GM12878 (cell line): ENCODE data around the gene KLHL36. TPM values are rescaled to one million over a fixed set of nuclear protein-coding genes. Genes with fewer than 3 reads are reported as not detected.

ENCODE experiments used
- ATAC-seq: fragments of 200-7000 bp; cut with Tn5 transposase; 3 replicates; pipeline ENCODE4 v1.9.1; 2020; ENCODE audit warnings: mild to moderate bottlenecking, moderate library complexity
- BruUV-seq: library from RNA; stranded (reverse); fragments of 400-500 nt; replicated peaks from 2 replicates; lab custom pipeline; 2021; lab: Mats Ljungman, UMichigan
- CTCF ChIA-PET: fragments of 300-600 bp; sonication (Branson Sonifier 250); formaldehyde crosslinking; extraction: SDS; loops from one replicate; lab custom pipeline; 2021; ENCODE audit warnings: inconsistent platforms; lab: Yijun Ruan, JAX
- POLR2A ChIA-PET: fragments of 350-600 bp; formaldehyde crosslinking; extraction: SDS; loops from one replicate; lab custom pipeline; 2021; ENCODE audit warnings: inconsistent platforms; lab: Charles Lee
- RAD21 ChIA-PET: fragments of 300-600 bp; sonication (Branson Sonifier 250); formaldehyde crosslinking; loops from one replicate; lab custom pipeline; 2023; ENCODE audit warnings: antibody characterized with exemption; ENCODE audit not compliant: unreplicated experiment; lab: Charles Lee
- SMC1A ChIA-PET: fragments of 300-600 bp; sonication (Branson Sonifier 250); formaldehyde crosslinking; loops from one replicate; lab custom pipeline; 2023; ENCODE audit not compliant: unreplicated experiment, uncharacterized antibody; lab: Charles Lee
- DNase-seq: peaks from one replicate; pipeline ENCODE4 v3.0.0-alpha.2; 2011; ENCODE audit warnings: low read depth, low spot score
- FAIRE-seq: peaks from 3 replicates; lab custom pipeline; 2011; peaks lifted over from hg19 to GRCh38; lab: Jason Lieb, UNC
- H2AFZ ChIP-seq: 2 replicates; pipeline ENCODE4 v1.6.0; 2011; ENCODE audit warnings: low read depth, low read length, control low read depth; ENCODE audit not compliant: control insufficient read depth
- H3K27ac ChIP-seq: 2 replicates; pipeline ENCODE4 v1.5.1; 2011; ENCODE audit warnings: control low read depth; ENCODE audit not compliant: control insufficient read depth, insufficient read depth
- H3K27me3 ChIP-seq, 2 experiments: replicated peaks in 1 of 2; 2 replicates each; pipeline versions ENCODE4 v1.6.0 to v1.6.1; 2011; ENCODE audit warnings: low read length in 1 of 2; ENCODE audit not compliant: control insufficient read depth in 2 of 2, insufficient read depth in 2 of 2
- H3K36me3 ChIP-seq, 2 experiments: 2 replicates each; pipeline ENCODE4 v1.5.1; 2011; ENCODE audit warnings: low read length in 1 of 2; ENCODE audit not compliant: control insufficient read depth in 2 of 2, insufficient read depth in 2 of 2
- H3K4me1 ChIP-seq: 2 replicates; pipeline ENCODE4 v1.6.1; 2011; ENCODE audit warnings: mild to moderate bottlenecking, low read length, moderate library complexity, mixed read lengths; ENCODE audit not compliant: control insufficient read depth, insufficient read depth
- H3K4me2 ChIP-seq: 2 replicates; pipeline ENCODE4 v1.6.0; 2011; ENCODE audit warnings: control low read depth; ENCODE audit not compliant: control insufficient read depth, insufficient read depth
- H3K4me3 ChIP-seq: fragments of 200-600 bp; sonication (generic); 2 replicates; pipeline ENCODE4 v1.5.1; 2016
- H3K79me2 ChIP-seq: 2 replicates; pipeline ENCODE4 v1.6.0; 2011; ENCODE audit warnings: low read length; ENCODE audit not compliant: control insufficient read depth, insufficient read depth
- H3K9ac ChIP-seq: 2 replicates; pipeline ENCODE4 v1.8.0; 2011; ENCODE audit warnings: low read length, control low read depth, mixed read lengths; ENCODE audit not compliant: control insufficient read depth, insufficient read depth
- H3K9me3 ChIP-seq: replicated peaks from 3 replicates; pipeline ENCODE4 v1.5.1; 2011; ENCODE audit warnings: mild to moderate bottlenecking, low read length; ENCODE audit not compliant: control insufficient read depth, insufficient read depth
- H4K20me1 ChIP-seq: 2 replicates; pipeline ENCODE4 v1.6.0; 2011; ENCODE audit not compliant: control insufficient read depth, insufficient read depth
- BMI1 ChIP-seq: fragments of 450-650 bp; IDR thresholded peaks from 2 replicates; pipeline ENCODE4 v1.6.1; 2016; ENCODE audit warnings: mild to moderate bottlenecking, moderate library complexity, borderline replicate concordance
- CEBPB ChIP-seq, 2 experiments: fragments of 150-350 bp in 1 of 2; IDR thresholded peaks; 2 replicates each; pipeline ENCODE4 v1.6.1; 2012 to 2014; ENCODE audit warnings: low read depth in 2 of 2, low read length in 2 of 2, borderline replicate concordance in 1 of 2, inconsistent platforms in 1 of 2
- IRF3 ChIP-seq: fragments of 450-650 bp; IDR thresholded peaks from 2 replicates; pipeline ENCODE4 v1.6.1; 2014; ENCODE audit warnings: mild to moderate bottlenecking
- KLF5 ChIP-seq: fragments of 450-650 bp; IDR thresholded peaks from 2 replicates; pipeline ENCODE4 v1.6.1; 2014; ENCODE audit warnings: mild to moderate bottlenecking; ENCODE audit not compliant: partially characterized antibody
- NFIC ChIP-seq: IDR thresholded peaks from 2 replicates; pipeline ENCODE4 v1.6.1; 2012; ENCODE audit warnings: low read depth, mild to moderate bottlenecking, inconsistent platforms, low read length, moderate library complexity
- RAD21 ChIP-seq: IDR thresholded peaks from 2 replicates; pipeline ENCODE4 v1.6.1; 2011; ENCODE audit warnings: mild to moderate bottlenecking, low read depth, low read length, moderate library complexity; ENCODE audit not compliant: insufficient read depth
- RBBP5 ChIP-seq: fragments of 200-600 bp; sonication (generic); conservative IDR thresholded peaks from 2 replicates; pipeline ENCODE4 v1.6.1; 2016
- SKIL ChIP-seq: fragments of 450-650 bp; IDR thresholded peaks from 2 replicates; pipeline ENCODE4 v1.6.1; 2017; ENCODE audit warnings: mild to moderate bottlenecking, low read depth, inconsistent platforms; ENCODE audit not compliant: poor library complexity, severe bottlenecking
- SP1 ChIP-seq: IDR thresholded peaks from one replicate; pipeline ENCODE4 v1.6.1; 2011; ENCODE audit warnings: low read depth, low read length
- SPI1 ChIP-seq: IDR thresholded peaks from 2 replicates; pipeline ENCODE4 v1.6.1; 2011; ENCODE audit warnings: low read depth, mild to moderate bottlenecking, low read length, moderate library complexity, borderline replicate concordance; ENCODE audit not compliant: insufficient read depth
- SUZ12 ChIP-seq: fragments of 200-600 bp; sonication (generic); IDR thresholded peaks from one replicate; pipeline ENCODE4 v1.6.1; 2018; ENCODE audit warnings: antibody characterized with exemption, mild to moderate bottlenecking; ENCODE audit not compliant: unreplicated experiment
- WRNIP1 ChIP-seq: IDR thresholded peaks from 2 replicates; pipeline ENCODE4 v1.6.1; 2011; ENCODE audit warnings: low read depth, low read length, improper control_type of control experiment, borderline replicate concordance
- ZBED1 ChIP-seq: IDR thresholded peaks from 2 replicates; pipeline ENCODE4 v1.6.1; 2016; ENCODE audit warnings: borderline replicate concordance
- WGBS: methylation state at CpG from one replicate; pipeline ENCODE4 v1.1.6; 2016; ENCODE audit warnings: low lambda C conversion rate; ENCODE audit not compliant: insufficient replicate concordance, insufficient coverage; ENCODE audit errors: missing lambda C conversion rate; 5-methylcytosine and 5-hydroxymethylcytosine counted together
- in situ Hi-C: fragments of 300-500 bp; cut with MboI; formaldehyde crosslinking; loops from 9 replicates; pipeline ENCODE4 v1.14.3; 2018; ENCODE audit warnings: mixed read lengths
- intact Hi-C: fragments of 100-400 bp; cut with micrococcal nuclease; formaldehyde crosslinking; loops from one replicate; pipeline ENCODE4 v1.14.2; 2022; ENCODE audit not compliant: unreplicated experiment
- polyA plus RNA-seq, 11 experiments: library from polyadenylated mRNA; depleted of rRNA in 4 of 11; unstranded in 6 of 11; stranded (reverse) in 5 of 11; fragments of >200 nt; fragmentation: Nextera tagmentation in 4 of 11; fragmentation: Illumina TruSeq in 1 of 11; extraction: Ambion mirVana in 4 of 11; extraction: Trizol in 1 of 11; gene quantifications; 1 replicate in 1 of 11; 2 replicates in 10 of 11; pipeline versions ENCODE4 v1.2.1 to v1.2.3, GENCODE V29; 2011 to 2016; ENCODE audit warnings: inconsistent platforms in 2 of 11, missing spikeins in 2 of 11, low read depth in 1 of 11
- total RNA-seq, 4 experiments: library from RNA; depleted of rRNA in 3 of 4; stranded (reverse); fragments of >200 nt in 3 of 4; fragmentation: Illumina TruSeq in 1 of 4; extraction: Trizol in 1 of 4; gene quantifications; 2 replicates each; pipeline versions ENCODE4 v1.2.1 to v1.2.3, GENCODE V29; 2013 to 2021

KLHL36 gene
- total and polyA plus RNA-seq, 10 of the 15 experiments (the other 5 are each of a cell fraction or from before 2014, with no cell fraction given), result 2.6 to 45.3 (median 16.8) TPM

DNA sequence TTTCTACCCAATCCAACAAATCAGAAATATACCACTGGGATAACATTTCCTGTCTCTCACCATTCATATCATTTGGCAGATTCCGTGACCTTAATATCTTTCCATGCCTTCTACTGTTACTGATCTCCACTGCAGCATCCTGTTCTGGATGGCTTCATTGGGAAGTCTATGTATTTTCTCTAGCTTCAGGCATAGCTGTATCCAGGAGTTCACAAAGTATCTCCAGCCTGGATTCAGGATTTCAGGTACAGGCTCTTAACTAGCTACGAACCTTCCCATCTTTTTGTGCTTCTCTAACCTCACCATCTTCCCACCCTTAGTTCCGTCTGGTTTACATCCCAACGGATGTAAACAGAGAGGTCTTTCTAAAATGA lies 36.3 kb downstream of the KLHL36 start:
- no peak for FAIRE-seq
- intact Hi-C loops (no loop called here), in situ Hi-C loops (no loop called here)
- no TSS peak for BruUV-seq
- Histone ChIP-seq H3K9ac (no peak overlapping the region), H3K9me3 (no peaks in the 10 kb centered on the region; the same call in 2 of the 3 replicates), H3K4me1 (peaks cover 10% of the 10 kb centered on the region), H3K36me3 (no peaks in the 10 kb centered on the region), H3K4me3 (no peak overlapping the region), H4K20me1 (no peaks in the 10 kb centered on the region), H3K4me2 (no peak overlapping the region), H3K79me2 (no peaks in the 10 kb centered on the region), H2AFZ (no peak overlapping the region), H3K27me3 (no peaks in the 10 kb centered on the region), H3K27ac (no peak overlapping the region)
- DNase-seq, result no peak
- ChIA-PET RAD21 (no interaction called here), SMC1A (interaction anchor here (0.7 to 2.5 kb wide), 5 partner anchors 12 to 55 kb away, joined by 3 to 6 read pairs (median 3); no protein-coding TSS in a partner anchor), POLR2A (no interaction called here), CTCF (interaction anchor here (0.8 to 1.6 kb wide), 7 partner anchors 10 to 174 kb away, joined by 3 to 9 read pairs (median 3); no protein-coding TSS in a partner anchor)
- WGBS, result 97% methylated on average over 4 of the region's 4 CpGs
- TF ChIP-seq WRNIP1 (no peak), BMI1 (no peak), SP1 (no peak), SKIL (no peak), RAD21 (no peak), NFIC (no peak), RBBP5 (no peak), ZBED1 (no peak), SUZ12 (no peak), IRF3 (no peak), SPI1 (no peak), KLF5 (no peak), CEBPB (IDR thresholded peaks at IDR 0.05; ENCODE audit: borderline replicate concordance in 1 of 2, low read depth in 2 of 2, low read length in 2 of 2) (no peak)
- ATAC-seq, result no peak
